HEK293T (cell line): ENCODE measurements around the gene LIPA.

ENCODE experiments used
- CTCF ChIA-PET: fragments of 350-600 bp; formaldehyde crosslinking; extraction: SDS; loops from one replicate; lab custom pipeline; 2021; ENCODE audit warnings: antibody characterized with exemption, inconsistent platforms; lab: Yijun Ruan, JAX
- POLR2A ChIA-PET: fragments of 350-600 bp; formaldehyde crosslinking; extraction: SDS; loops from one replicate; lab custom pipeline; 2020; ENCODE audit warnings: antibody characterized with exemption, inconsistent platforms; lab: Yijun Ruan, JAX
- DNase-seq: peaks from one replicate; pipeline ENCODE4 v3.0.0; 2012; ENCODE audit warnings: mixed read lengths; ENCODE audit errors: extremely low spot score
- ARNT ChIP-seq: fragments of 450-650 bp; IDR thresholded peaks from 2 replicates; pipeline ENCODE4 v1.6.1; 2017; ENCODE audit warnings: mild to moderate bottlenecking
- BHLHE40 ChIP-seq: fragments of 450-650 bp; IDR thresholded peaks from 2 replicates; pipeline ENCODE4 v1.6.1; 2016; ENCODE audit warnings: mild to moderate bottlenecking, moderate library complexity, borderline replicate concordance
- CTBP1 ChIP-seq: fragments of 450-650 bp; IDR thresholded peaks from 2 replicates; pipeline ENCODE4 v1.6.1; 2016; ENCODE audit warnings: borderline replicate concordance
- ELF4 ChIP-seq: fragments of 450-650 bp; IDR thresholded peaks from 2 replicates; pipeline ENCODE4 v1.6.1; 2017; ENCODE audit warnings: antibody characterized with exemption
- FOXA1 ChIP-seq: fragments of 450-650 bp; IDR thresholded peaks from 2 replicates; pipeline ENCODE4 v1.6.1; 2016; ENCODE audit warnings: mild to moderate bottlenecking
- FOXK2 ChIP-seq: fragments of 450-650 bp; IDR thresholded peaks from 2 replicates; pipeline ENCODE4 v1.6.1; 2016; ENCODE audit warnings: mild to moderate bottlenecking
- FOXM1 ChIP-seq: fragments of 450-650 bp; IDR thresholded peaks from 2 replicates; pipeline ENCODE4 v1.6.1; 2017; ENCODE audit warnings: mild to moderate bottlenecking, borderline replicate concordance
- HDGF ChIP-seq: fragments of 450-650 bp; IDR thresholded peaks from 2 replicates; pipeline ENCODE4 v1.6.1; 2017; ENCODE audit warnings: antibody characterized with exemption, borderline replicate concordance
- L3MBTL2 ChIP-seq: fragments of 450-650 bp; conservative IDR thresholded peaks from 2 replicates; pipeline ENCODE4 v1.6.1; 2016; ENCODE audit warnings: mild to moderate bottlenecking
- LEF1 ChIP-seq: fragments of 450-650 bp; IDR thresholded peaks from 2 replicates; pipeline ENCODE4 v1.6.1; 2017; ENCODE audit warnings: mild to moderate bottlenecking, borderline replicate concordance
- NFRKB ChIP-seq: fragments of 450-650 bp; IDR thresholded peaks from 2 replicates; pipeline ENCODE4 v1.6.1; 2016; ENCODE audit warnings: mild to moderate bottlenecking, moderate library complexity
- SP1 ChIP-seq: fragments of 450-650 bp; IDR thresholded peaks from 2 replicates; pipeline ENCODE4 v1.6.1; 2017
- SUZ12 ChIP-seq: fragments of 450-650 bp; IDR thresholded peaks from 2 replicates; pipeline ENCODE4 v1.6.1; 2016; ENCODE audit warnings: mild to moderate bottlenecking
- TARDBP ChIP-seq: fragments of 450-650 bp; IDR thresholded peaks from 2 replicates; pipeline ENCODE4 v1.6.1; 2016
- ZNF384 ChIP-seq: fragments of 450-650 bp; IDR thresholded peaks from 2 replicates; pipeline ENCODE4 v1.6.1; 2016
- TF ChIP-seq, protein P1 (sequence below): fragments of 450-650 bp; IDR thresholded peaks from 2 replicates; pipeline ENCODE4 v1.6.1; 2016

LIPA gene

DNA sequence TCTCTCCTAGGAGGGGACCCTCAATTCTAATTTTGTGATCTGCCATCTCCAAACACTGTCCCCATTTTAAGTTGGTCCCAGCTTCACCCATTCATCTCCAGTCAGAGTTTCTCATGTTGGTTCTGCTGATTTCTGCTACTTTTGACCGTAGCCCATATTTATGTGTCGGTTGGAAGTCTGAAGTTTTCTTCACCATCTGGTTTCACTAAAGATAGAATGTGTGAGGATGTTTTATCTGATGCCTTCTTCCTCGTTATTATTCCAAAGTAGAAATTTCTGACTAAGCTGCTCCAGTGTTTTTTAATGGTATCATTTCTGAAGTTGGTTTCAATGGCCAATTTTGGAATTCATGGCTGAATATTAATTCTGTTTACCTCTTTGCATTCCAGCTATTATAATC lies 28.9 kb upstream of the LIPA start:
- ChIA-PET POLR2A (no interaction called here), CTCF (no interaction called here)
- DNase-seq: no peak
- no peak for TF ChIP-seq ZNF384

DNA sequence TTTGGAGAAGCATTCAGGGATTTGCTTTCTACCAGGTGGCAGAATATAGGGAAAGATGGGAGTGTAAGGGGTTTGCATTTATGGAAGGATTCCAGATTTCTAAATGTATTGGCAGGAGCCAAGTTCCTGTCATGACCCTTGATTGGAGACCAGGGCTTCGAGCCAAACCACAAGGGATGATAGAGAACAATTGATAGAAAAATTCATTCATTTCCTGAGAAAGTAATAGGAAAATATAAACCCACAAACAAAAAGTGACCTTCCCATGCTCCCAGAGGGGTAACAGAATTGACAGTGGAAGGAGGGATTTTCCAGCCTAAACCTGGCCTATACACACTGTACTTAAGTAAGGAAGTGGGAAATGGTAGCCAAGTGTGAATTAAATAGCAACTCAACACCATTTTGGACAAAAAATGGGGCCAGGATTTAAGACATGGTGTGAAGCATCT lies 27.9 kb upstream of the LIPA start:
- TF ChIP-seq, protein P1, sequence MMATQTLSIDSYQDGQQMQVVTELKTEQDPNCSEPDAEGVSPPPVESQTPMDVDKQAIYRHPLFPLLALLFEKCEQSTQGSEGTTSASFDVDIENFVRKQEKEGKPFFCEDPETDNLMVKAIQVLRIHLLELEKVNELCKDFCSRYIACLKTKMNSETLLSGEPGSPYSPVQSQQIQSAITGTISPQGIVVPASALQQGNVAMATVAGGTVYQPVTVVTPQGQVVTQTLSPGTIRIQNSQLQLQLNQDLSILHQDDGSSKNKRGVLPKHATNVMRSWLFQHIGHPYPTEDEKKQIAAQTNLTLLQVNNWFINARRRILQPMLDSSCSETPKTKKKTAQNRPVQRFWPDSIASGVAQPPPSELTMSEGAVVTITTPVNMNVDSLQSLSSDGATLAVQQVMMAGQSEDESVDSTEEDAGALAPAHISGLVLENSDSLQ: no peak
- no peak for TF ChIP-seq NFRKB
- TF ChIP-seq FOXM1: no peak
- no peak for TF ChIP-seq ELF4
- TF ChIP-seq SP1: no peak
- TF ChIP-seq L3MBTL2: no peak
- no peak for TF ChIP-seq LEF1
- TF ChIP-seq HDGF: no peak
- TF ChIP-seq ARNT: no peak
- no peak for TF ChIP-seq BHLHE40
- TF ChIP-seq CTBP1: no peak
- TF ChIP-seq FOXK2: no peak
- no peak for TF ChIP-seq TARDBP
- TF ChIP-seq ZNF384: no peak
- no peak for TF ChIP-seq FOXA1
- no peak for TF ChIP-seq SUZ12
- no peak for DNase-seq
- ChIA-PET CTCF (no interaction called here), POLR2A (no interaction called here)

DNA sequence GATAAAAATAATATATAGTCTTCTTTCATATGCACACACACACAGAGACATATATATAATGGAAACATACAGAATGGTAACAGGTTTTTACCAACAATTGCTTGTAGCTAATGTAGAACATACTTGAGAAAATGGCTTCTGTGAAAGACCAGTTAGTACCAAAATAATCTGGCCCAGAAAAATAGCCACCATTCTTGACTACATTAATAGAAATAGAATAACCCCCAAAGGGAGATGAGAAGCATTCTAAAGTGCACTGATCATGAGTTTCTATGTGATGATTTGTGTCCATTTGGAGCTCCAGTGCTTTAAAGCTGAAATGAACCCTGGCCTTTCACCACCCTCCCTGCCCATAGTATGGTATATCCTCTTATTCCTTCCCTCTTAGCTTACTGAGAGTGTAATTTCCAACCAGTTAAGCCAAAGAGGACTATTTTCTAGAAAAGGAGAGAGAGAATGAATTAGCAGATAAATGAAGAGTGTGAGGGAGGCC lies 27.4 kb upstream of the LIPA start:
- TF ChIP-seq SP1 (no peak), TARDBP (no peak), NFRKB (no peak), L3MBTL2 (no peak), HDGF (no peak), SUZ12 (no peak), ARNT (no peak), FOXK2 (no peak), BHLHE40 (no peak), ZNF384 (no peak), LEF1 (no peak), ELF4 (no peak), FOXA1 (no peak), CTBP1 (no peak), FOXM1 (no peak)
- TF ChIP-seq, protein P1: no peak
- no peak for DNase-seq
- CTCF ChIA-PET: no interaction called here
- POLR2A ChIA-PET: no interaction called here

DNA sequence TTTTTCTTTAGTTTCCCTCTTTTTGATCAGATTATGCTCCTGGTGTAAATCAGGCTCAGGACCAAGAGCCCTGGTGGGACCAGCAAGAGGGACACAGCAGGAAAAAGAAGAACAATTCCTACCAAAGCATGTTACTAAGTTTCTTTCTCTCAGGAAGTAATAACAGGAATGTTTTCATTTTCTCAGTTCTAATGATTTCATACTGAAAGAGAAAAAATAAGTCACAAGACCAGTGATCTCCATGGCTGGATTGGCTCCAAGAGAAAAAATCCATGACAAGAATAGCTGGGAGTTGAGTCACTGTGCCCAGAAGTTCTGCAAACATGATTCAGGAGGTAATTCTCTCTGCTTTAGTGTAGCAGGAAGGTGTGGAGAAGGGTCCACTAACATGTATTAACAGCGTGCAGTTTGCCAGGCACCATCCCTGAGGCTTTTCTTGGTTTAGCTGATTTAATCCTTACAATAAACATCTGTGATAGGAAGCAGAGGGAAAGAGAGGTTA lies 26.5 kb upstream of the LIPA start:
- CTCF ChIA-PET: no interaction called here
- no peak for DNase-seq
- POLR2A ChIA-PET: no interaction called here
- TF ChIP-seq FOXK2: no peak
- TF ChIP-seq ARNT: no peak
- TF ChIP-seq FOXM1: no peak
- no peak for TF ChIP-seq BHLHE40

DNA sequence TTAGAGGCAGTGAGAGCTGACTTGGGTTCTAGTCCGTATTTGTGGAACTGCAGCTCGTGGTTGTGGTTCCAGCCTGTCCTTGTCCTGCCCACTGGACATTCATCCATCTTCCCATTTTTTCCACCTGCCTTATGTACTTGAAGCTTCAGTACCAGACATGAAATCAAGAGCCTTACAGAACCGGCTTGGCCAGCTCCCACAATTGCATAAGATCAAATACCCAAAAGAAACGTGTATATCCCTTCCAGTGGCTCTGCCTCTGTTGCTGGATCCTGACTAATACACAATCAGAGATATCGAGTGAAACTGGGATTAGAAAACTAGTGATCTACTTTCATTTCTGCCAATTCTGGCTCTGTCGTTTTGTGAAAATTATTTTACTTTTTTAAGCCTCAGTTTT lies 23.8 kb upstream of the LIPA start:
- ChIA-PET CTCF (no interaction called here), POLR2A (no interaction called here)
- DNase-seq: no peak
- TF ChIP-seq, protein P1: no peak
- no peak for TF ChIP-seq ZNF384

GRCh38 chr10:89274928-89275327 lies 23.4 kb upstream of the LIPA start:
- DNase-seq: no peak
- ChIA-PET CTCF (no interaction called here), POLR2A (no interaction called here)
- no peak for TF ChIP-seq LEF1

DNA sequence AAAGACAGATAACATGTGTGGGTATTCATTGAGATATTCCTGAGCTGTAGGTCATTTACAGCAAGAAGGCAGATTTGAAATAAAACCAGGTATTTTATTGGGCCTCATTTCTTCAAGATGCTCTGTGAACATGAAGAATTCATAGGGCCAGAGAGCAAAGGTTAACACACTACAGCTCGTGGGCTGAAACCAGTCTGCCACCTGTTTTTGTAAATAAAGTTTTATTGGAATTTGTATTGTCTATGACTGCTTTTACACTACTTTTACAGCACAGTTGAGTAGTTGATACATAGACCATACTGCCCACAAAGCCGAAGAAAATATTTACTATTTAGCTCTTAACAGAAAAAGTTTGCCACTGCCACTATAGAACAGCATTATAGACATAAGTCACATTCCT lies 22.1 kb upstream of the LIPA start:
- no peak for DNase-seq
- CTCF ChIA-PET: no interaction called here
- TF ChIP-seq TARDBP (no peak), LEF1 (no peak), NFRKB (no peak), CTBP1 (no peak), FOXK2 (no peak), L3MBTL2 (no peak), SP1 (no peak), ZNF384 (no peak), HDGF (no peak)
- TF ChIP-seq, protein P1: no peak
- POLR2A ChIA-PET: no interaction called here
